Fibroblast of the aortic adventitia (primary cell): ENCODE measurements around the gene LEMD2. TPM values are rescaled to one million over a fixed set of nuclear protein-coding genes. Genes with fewer than 3 reads are reported as not detected.

Experiments used
- DNase-seq: peaks from one replicate; pipeline ENCODE4 v3.0.0-alpha.2; 2010; ENCODE audit warnings: low read depth
- H3K4me3 ChIP-seq: 2 replicates; pipeline ENCODE4 v1.5.1; 2011; ENCODE audit warnings: low read depth, mild to moderate bottlenecking, control low read depth, low read length, moderate library complexity
- total RNA-seq: library from RNA; depleted of rRNA; stranded (reverse); fragments of >200 nt; gene quantifications from 2 replicates; pipeline ENCODE4 v1.2.3, GENCODE V29; 2012; ENCODE audit warnings: low replicate concordance
- TF ChIP-seq, protein P1 (sequence below): IDR thresholded peaks from 2 replicates; pipeline ENCODE4 v1.5.1; 2011; ENCODE audit warnings: mild to moderate bottlenecking, low read length, control low read depth, inconsistent platforms; ENCODE audit not compliant: insufficient read depth

LEMD2 gene
- total RNA-seq, 1 donor = 31.2 TPM

DNA sequence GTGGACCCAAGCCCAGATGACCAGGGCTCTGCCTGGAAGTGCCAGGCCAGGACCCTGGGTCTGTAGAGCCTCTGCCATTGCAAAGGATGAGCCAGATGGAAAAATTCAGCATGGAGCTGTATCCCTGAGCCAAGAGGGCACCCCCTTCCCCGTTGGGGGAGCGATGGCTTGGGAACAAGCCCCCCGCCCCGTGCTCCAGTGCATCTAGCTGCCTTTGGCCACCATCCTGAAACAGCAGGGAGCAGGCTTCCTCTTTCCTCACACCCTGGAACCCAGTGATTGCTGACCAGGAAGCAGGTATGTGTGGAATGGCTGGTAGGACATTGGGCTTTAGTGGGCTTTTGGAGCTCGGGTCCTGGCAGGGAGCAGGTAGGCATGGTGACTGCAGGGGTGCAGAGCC, 12.7 kb upstream of the LEMD2 start:
- DNase-seq = no peak
- H3K4me3 ChIP-seq = no peak overlapping the region
- TF ChIP-seq, protein P1, sequence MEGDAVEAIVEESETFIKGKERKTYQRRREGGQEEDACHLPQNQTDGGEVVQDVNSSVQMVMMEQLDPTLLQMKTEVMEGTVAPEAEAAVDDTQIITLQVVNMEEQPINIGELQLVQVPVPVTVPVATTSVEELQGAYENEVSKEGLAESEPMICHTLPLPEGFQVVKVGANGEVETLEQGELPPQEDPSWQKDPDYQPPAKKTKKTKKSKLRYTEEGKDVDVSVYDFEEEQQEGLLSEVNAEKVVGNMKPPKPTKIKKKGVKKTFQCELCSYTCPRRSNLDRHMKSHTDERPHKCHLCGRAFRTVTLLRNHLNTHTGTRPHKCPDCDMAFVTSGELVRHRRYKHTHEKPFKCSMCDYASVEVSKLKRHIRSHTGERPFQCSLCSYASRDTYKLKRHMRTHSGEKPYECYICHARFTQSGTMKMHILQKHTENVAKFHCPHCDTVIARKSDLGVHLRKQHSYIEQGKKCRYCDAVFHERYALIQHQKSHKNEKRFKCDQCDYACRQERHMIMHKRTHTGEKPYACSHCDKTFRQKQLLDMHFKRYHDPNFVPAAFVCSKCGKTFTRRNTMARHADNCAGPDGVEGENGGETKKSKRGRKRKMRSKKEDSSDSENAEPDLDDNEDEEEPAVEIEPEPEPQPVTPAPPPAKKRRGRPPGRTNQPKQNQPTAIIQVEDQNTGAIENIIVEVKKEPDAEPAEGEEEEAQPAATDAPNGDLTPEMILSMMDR = no peak

DNA sequence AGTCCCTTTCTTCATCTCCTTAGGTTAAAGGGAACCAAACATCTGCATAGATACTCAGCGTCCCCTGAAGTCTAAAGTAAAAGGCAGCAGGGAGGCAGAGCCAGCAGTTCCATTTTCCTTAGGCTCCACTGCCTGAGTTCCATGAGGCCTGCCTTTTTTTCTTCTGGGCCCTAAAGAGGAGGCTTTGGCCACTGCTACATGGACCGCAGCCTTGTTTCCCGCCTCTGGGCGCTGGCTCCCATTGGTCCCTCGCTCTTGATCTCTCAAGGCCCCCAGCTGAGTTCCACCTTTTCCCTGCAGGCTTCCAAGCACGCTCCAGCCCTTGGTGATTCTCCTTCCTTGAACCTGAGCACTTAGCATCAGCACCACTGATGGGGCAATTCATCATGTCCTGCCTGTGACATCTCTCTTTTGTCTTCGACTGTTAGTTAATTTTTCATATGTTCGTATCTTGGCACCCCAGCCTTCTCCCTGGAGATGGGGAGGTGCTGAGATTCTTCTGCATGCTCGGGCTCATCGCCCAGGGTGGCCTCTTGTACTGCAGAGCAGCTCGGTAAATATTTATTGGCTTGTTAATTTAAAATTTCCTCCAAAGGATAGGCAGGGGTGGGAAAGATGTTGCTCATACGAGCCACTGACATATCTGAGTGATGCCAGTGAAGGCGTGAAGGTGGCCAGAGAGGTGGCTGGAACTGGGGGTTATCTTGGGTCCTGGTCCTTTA, 11.5 kb upstream of the LEMD2 start:
- H3K4me3 ChIP-seq = no peak overlapping the region
- TF ChIP-seq, protein P1 = no peak
- no peak for DNase-seq

DNA sequence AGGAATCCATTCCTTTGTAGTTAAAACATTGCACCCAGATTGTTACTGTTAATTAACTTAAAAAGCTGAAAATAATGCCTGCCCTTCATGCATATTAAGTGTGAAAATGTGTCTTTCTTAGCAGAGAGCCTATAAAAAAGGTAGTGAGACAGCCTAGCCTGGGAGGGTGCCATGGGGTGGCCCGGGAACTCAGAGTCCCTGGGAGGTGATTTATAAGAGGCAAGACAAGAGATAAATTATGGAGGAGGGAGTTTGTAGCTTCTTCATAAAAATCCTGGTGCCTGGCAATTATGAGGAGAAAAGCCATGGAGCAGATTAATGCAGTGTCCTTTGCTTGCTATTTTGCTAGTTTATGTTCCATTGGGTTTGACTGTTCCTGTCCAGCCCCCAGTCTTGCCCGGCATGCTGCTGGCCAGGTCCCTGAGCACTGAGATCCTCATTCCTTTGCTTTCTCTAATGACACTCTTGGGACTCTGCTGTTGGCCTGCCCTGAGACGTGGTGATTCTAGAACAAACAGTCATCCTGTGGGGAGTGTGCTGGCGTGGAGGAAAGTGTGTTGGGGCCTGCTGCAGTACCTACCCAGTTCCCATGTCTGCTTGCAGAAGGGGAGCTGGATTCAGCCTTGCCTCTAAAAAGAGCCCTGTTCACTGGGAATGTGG, 10.7 kb upstream of the LEMD2 start:
- TF ChIP-seq, protein P1 = no peak
- no peak for DNase-seq
- H3K4me3 ChIP-seq = no peak overlapping the region

DNA sequence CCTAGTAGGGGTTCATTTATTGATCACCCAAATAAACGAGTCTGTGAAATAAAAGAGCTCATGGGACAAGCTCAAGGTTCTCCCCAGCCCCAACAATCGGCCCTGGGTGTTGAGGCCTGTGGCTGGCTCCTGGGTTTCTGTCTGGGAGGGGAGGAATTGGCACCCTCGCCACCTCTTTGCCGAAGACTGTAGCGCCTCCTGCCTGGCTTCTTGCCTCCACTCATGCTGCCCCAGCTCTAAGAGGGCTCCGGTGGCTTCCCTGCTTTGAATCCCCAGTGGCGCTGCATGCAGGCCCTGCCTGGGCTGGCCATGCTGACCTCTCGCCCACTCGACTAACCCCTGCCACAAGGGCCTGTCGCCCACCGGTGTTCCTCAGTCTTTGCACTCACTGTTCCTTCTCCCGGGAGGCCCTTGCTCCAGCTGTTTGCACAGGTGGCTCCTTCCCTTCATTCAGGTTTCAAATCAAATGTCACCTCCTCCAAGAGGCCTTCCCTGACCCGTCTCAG, 9.5 kb upstream of the LEMD2 start:
- no peak overlapping the region for H3K4me3 ChIP-seq
- TF ChIP-seq, protein P1 = no peak
- DNase-seq = no peak

DNA sequence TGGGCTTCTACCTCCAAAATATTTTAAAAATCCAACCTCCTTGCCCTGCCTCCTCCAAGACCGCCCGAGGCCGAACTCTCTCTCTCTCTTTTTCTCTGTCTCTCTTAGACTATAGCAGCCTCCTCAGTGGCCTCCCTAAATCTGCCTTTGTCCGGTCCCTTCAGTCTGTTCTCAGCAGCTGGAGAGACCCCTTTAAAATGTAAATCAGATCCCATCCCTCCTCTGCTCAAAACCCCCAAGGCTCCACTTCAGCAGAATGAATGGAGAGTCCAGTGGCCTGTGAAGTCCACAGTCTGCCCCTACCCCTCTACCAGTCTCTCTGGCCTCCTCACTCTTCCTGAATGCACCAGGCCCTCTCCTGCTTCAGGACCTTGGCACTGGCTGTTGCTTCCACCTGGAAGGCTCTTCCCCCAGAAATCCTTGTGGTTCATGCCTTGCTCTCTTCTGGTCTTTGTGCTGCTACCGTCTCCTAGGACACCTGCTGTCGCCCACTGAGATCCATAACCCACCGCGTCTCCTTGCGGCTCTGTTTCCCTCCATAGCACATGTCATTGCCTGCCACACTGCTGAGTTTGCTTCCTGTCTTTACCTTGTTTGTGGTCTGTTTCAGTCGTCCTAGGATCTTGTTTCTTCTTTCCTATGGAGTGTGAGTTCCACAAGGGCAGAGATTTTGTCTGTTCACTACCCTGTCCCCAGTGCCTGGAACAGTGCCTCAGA, 8.9 kb upstream of the LEMD2 start:
- no peak for DNase-seq
- TF ChIP-seq, protein P1 = no peak

DNA sequence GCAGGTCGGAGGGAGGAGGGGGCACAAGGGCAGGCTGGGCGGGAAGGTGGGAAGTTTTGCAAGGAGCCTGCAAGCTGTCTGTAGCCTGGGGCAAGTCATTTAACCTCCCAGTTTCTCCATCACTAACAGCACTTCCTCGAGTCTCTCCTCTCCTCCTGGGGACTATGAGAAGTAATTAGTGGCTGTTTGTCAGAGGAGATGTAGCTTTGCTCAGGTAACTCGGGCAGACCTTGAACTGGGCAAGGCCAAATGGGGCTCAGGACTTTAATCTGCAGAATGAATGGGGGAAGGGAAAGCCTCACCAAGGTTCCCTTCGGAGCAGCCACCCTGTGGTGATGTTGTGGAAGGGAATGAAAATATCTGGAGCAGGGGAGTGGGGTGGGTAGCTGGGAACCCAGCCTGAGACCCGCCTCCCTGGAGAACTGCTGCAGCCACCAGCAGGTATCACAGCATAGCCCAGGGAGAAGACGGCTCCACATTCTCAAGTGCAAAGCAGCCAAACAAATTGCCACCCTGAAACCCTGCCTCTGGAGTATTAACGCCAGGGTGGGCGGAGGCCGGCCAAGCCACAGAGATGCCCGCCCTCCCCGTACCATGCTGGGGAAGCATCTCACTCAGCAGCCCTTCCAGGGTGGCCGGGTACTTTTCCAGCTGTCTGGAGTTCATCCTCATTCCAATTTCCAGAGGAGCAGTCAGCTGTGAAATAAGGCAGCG, 6.1 kb upstream of the LEMD2 start:
- no peak for DNase-seq

More for the DNA sequence above, 8.9 kb upstream of the LEMD2 start:
- H3K4me3 ChIP-seq = no peak overlapping the region

More for the DNA sequence above, 6.1 kb upstream of the LEMD2 start:
- TF ChIP-seq, protein P1 = no peak
- no peak overlapping the region for H3K4me3 ChIP-seq
